ENCODE results near the gene CPN2. TPM values are rescaled to one million over a fixed set of nuclear protein-coding genes. Genes with fewer than 3 reads are reported as not detected.

The CPN2 gene
- polyA plus RNA-seq, 6 donors from 2014 or later = not detected

- Mint-ChIP-seq H3K9me3 (peaks cover 0 to 1% (median 0%) of the 10 kb centered on the region in 7 donors), H3K4me3 (peak overlapping the region in 1 of 8 donors; percentile 28), H3K36me3 (no peaks in the 10 kb centered on the region), H3K4me1 (peaks cover 0 to 14% (median 7%) of the 10 kb centered on the region in 3 donors), H3K27me3 (peaks cover 33 to 41% (median 36%) of the 10 kb centered on the region in 3 donors), H3K27ac (peak overlapping the region in 3 of 6 donors; percentile 5 to 88 (median 74))
- ATAC-seq (ENCODE audit: low read depth in 2 of 2) (no peak), DNase-seq (no peak)
These were observed 22.1 kb downstream of the CPN2 start for GRCh38 chr3:194328942-194329582.

GRCh38 chr3:194328053-194328657 is 23.0 kb downstream of the CPN2 start:
- H3K27me3 Mint-ChIP-seq = peaks cover 25 to 32% (median 29%) of the 10 kb centered on the region in 3 donors
- ATAC-seq (ENCODE audit: low read depth in 2 of 2) (peak; percentile 26 to 38), DNase-seq (no peak)
- H3K4me3 Mint-ChIP-seq = peak overlapping the region in 1 of 8 donors; percentile 44
- peak overlapping the region in 1 of 6 donors; percentile 88 for H3K27ac Mint-ChIP-seq
- H3K9me3 Mint-ChIP-seq = peaks cover 0 to 1% (median 0%) of the 10 kb centered on the region in 7 donors
- H3K4me1 Mint-ChIP-seq = peaks cover 0 to 5% (median 4%) of the 10 kb centered on the region in 3 donors
- no peaks in the 10 kb centered on the region for H3K36me3 Mint-ChIP-seq

- Mint-ChIP-seq H3K27ac (no peak overlapping the region), H3K36me3 (no peaks in the 10 kb centered on the region), H3K4me3 (no peak overlapping the region), H3K4me1 (no peaks in the 10 kb centered on the region), H3K9me3 (peaks cover 0 to 1% (median 0%) of the 10 kb centered on the region in 7 donors), H3K27me3 (peaks cover 19 to 29% (median 22%) of the 10 kb centered on the region in 3 donors)
- DNase-seq (no peak), ATAC-seq (ENCODE audit: low read depth in 2 of 2) (no peak)
These were observed 23.7 kb downstream of the CPN2 start for GRCh38 chr3:194327218-194328052.

GRCh38 chr3:194326968-194327217 is 24.2 kb downstream of the CPN2 start:
- no peak for ATAC-seq (ENCODE audit: low read depth in 2 of 2)
- Mint-ChIP-seq H3K36me3 (no peaks in the 10 kb centered on the region), H3K4me1 (peaks cover 0 to 2% (median 0%) of the 10 kb centered on the region in 3 donors), H3K9me3 (peaks cover 0 to 1% (median 0%) of the 10 kb centered on the region in 7 donors), H3K27me3 (peaks cover 20 to 29% (median 23%) of the 10 kb centered on the region in 3 donors), H3K4me3 (no peak overlapping the region), H3K27ac (no peak overlapping the region)
- DNase-seq = no peak

- H3K4me1 Mint-ChIP-seq = peaks cover 0 to 2% (median 0%) of the 10 kb centered on the region in 3 donors
- no peak overlapping the region for H3K27ac Mint-ChIP-seq
- H3K27me3 Mint-ChIP-seq = peaks cover 17 to 29% (median 20%) of the 10 kb centered on the region in 3 donors
- no peak for ATAC-seq (ENCODE audit: low read depth in 2 of 2)
- peaks cover 0 to 3% (median 0%) of the 10 kb centered on the region in 7 donors for H3K9me3 Mint-ChIP-seq
- no peak for DNase-seq
- no peak overlapping the region for H3K4me3 Mint-ChIP-seq
- H3K36me3 Mint-ChIP-seq = no peaks in the 10 kb centered on the region
These were observed 24.7 kb downstream of the CPN2 start for GRCh38 chr3:194326192-194326967.

- peaks cover 0 to 3% (median 0%) of the 10 kb centered on the region in 7 donors for H3K9me3 Mint-ChIP-seq
- H3K27ac Mint-ChIP-seq = no peak overlapping the region
- no peak overlapping the region for H3K4me3 Mint-ChIP-seq
- peaks cover 16 to 28% (median 20%) of the 10 kb centered on the region in 3 donors for H3K27me3 Mint-ChIP-seq
- DNase-seq (no peak), ATAC-seq (ENCODE audit: low read depth in 2 of 2) (no peak)
- H3K36me3 Mint-ChIP-seq = no peaks in the 10 kb centered on the region
- H3K4me1 Mint-ChIP-seq = peaks cover 0 to 2% (median 0%) of the 10 kb centered on the region in 3 donors
These were observed 25.5 kb downstream of the CPN2 start for GRCh38 chr3:194325424-194326153.

- DNase-seq (no peak), ATAC-seq (ENCODE audit: low read depth in 2 of 2) (no peak)
- H3K4me1 Mint-ChIP-seq = peaks cover 0 to 2% (median 0%) of the 10 kb centered on the region in 3 donors
- H3K27ac Mint-ChIP-seq = no peak overlapping the region
- peaks cover under 1% of the 10 kb centered on the region in 2 donors for H3K36me3 Mint-ChIP-seq
- peaks cover 13 to 28% (median 16%) of the 10 kb centered on the region in 3 donors for H3K27me3 Mint-ChIP-seq
- no peak overlapping the region for H3K4me3 Mint-ChIP-seq
- H3K9me3 Mint-ChIP-seq = peaks cover 0 to 3% (median under 1%) of the 10 kb centered on the region in 7 donors
These were observed 26.3 kb downstream of the CPN2 start for GRCh38 chr3:194324823-194325327.

- H3K9me3 Mint-ChIP-seq = peaks cover 3 to 10% (median 9%) of the 10 kb centered on the region in 7 donors
- peaks cover 0 to 2% (median 0%) of the 10 kb centered on the region in 3 donors for H3K4me1 Mint-ChIP-seq
- ATAC-seq (ENCODE audit: low read depth in 2 of 2) (peak; percentile 68 to 76), DNase-seq (no peak)
- no peak overlapping the region for H3K27ac Mint-ChIP-seq
- H3K27me3 Mint-ChIP-seq = peaks cover 16 to 33% (median 19%) of the 10 kb centered on the region in 3 donors
- H3K4me3 Mint-ChIP-seq = no peak overlapping the region
- peaks cover 8 to 9% of the 10 kb centered on the region in 2 donors for H3K36me3 Mint-ChIP-seq
These were observed 27.1 kb downstream of the CPN2 start for GRCh38 chr3:194323785-194324735.

GRCh38 chr3:194322678-194323211 is 28.4 kb downstream of the CPN2 start:
- no peak overlapping the region for H3K27ac Mint-ChIP-seq
- DNase-seq = no peak
- peaks cover 5 to 20% (median 15%) of the 10 kb centered on the region in 7 donors for H3K9me3 Mint-ChIP-seq
- H3K27me3 Mint-ChIP-seq = peaks cover 16 to 46% (median 27%) of the 10 kb centered on the region in 3 donors
- ATAC-seq (ENCODE audit: low read depth in 2 of 2) = no peak
- peak overlapping the region in 2 of 8 donors; percentile 10 to 41 for H3K4me3 Mint-ChIP-seq
- H3K4me1 Mint-ChIP-seq = peaks cover 0 to 2% (median 0%) of the 10 kb centered on the region in 3 donors
- H3K36me3 Mint-ChIP-seq = peaks cover 13 to 14% of the 10 kb centered on the region in 2 donors

GRCh38 chr3:194321693-194322640 is 29.2 kb downstream of the CPN2 start:
- ATAC-seq (ENCODE audit: low read depth in 2 of 2) = no peak
- peaks cover 13 to 14% of the 10 kb centered on the region in 2 donors for H3K36me3 Mint-ChIP-seq
- H3K27me3 Mint-ChIP-seq = peaks cover 21 to 54% (median 35%) of the 10 kb centered on the region in 3 donors
- peak overlapping the region in 2 of 6 donors; percentile 42 to 66 for H3K27ac Mint-ChIP-seq
- H3K9me3 Mint-ChIP-seq = peaks cover 5 to 25% (median 15%) of the 10 kb centered on the region in 7 donors
- no peak for DNase-seq
- H3K4me3 Mint-ChIP-seq = peak overlapping the region in 2 of 8 donors; percentile 14 to 22
- peaks cover 0 to 2% (median 0%) of the 10 kb centered on the region in 3 donors for H3K4me1 Mint-ChIP-seq
